ENCODE data around the gene FAAP20.

Gene FAAP20

DNA sequence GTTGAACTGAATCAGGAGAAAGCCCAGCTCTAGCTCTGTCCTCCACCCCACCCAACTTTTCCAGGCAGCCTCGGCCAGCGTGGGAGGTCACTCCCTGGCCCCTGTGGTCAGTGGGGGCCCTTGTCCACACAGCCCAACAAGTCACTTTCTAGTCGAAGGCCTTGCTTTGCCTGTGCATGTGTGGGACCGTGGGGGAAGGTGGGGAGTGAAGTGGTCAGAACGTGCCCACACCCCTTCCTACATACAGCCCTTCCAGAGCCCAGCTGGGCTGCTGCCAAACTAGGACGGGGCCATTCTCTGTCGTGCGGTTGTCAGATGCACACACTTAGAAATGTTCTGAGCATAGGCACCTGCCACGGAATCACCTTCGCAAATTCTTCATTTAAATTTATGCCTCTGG lies 18.0 kb downstream of the FAAP20 start:
- no peak for DNase-seq

DNA sequence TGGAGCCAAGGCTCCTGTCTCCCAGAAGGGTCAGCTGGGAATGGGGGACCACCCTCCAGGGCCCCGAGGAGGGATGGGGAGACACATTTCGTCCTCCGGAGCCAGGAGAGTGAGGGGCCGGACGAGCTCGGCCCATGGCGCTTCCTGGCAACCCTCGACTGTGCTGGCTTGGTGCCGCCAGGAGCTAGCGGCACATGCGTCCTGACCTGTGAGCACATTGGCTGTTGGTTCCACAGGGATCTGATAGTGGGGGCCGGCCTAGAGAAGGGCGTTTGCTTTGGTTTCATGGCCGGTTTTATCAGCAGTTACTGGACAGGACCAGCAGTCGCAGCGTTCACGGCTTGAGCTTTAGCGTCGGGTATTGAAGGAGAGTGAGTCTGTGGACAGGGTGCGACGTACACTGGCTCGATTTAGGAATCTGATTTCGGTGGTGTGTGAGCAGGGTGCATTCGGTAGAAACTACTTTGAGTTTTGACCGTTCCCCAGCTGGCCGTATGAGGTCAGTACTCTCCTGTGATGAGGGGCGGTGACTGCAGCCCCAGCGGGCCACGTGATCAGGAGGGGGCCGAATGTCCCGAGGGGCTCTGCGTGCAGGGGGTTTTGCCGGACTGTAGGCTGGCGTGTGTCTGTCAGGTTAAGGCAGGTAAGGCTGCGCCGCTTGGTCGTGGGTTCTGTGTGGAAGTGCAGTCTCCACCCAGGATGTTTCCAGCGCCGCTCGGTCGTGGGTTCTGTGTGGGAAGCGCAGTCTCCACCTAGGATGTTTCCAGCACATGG lies 18.7 kb downstream of the FAAP20 start:
- no peak for DNase-seq

- DNase-seq: no peak
Measured at GRCh38 chr1:2175055-2175414, 19.5 kb downstream of the FAAP20 start.

DNA sequence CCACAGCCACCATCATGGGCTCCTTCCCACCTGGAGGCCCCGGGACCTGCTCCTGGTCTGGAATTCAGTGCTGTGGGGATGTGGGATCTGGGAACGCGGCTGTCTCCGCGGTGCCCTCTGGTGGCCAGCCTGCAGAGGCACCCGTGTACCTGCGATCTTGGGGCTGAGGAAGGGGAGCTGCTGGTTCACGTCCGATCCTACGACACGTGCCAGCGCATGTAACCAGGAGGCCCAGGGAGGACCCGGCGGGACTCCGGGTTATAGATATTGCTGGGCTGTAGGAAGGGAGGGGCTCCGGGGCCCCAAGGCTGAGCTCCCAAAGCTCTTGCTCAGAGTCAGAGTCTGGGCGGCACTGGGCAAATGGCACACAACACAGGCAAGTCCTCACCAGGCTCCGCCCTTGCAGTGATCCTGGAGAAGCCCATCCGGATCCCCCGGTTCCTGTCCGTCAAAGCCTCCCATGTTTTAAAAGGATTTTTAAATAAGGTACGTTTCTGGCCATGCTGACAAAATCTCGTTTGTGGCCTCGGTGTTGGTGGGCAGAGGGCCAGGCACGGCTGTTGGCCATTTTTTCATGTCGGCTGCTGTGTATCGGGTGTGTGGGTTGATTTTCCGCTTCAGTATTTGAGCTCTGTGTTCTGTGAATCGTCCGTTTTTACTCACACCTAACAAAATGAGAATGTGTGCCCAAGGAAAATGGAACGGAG lies 20.1 kb downstream of the FAAP20 start:
- DNase-seq: peak; percentile 40

- no peak for DNase-seq
Measured at GRCh38 chr1:2173546-2174347, 20.8 kb downstream of the FAAP20 start.

GRCh38 chr1:2172551-2173146 lies 21.9 kb downstream of the FAAP20 start:
- no peak for DNase-seq

- no peak for DNase-seq
Measured at GRCh38 chr1:2172012-2172411, 22.6 kb downstream of the FAAP20 start.

- no peak for DNase-seq
Measured at GRCh38 chr1:2170211-2170610, 24.4 kb downstream of the FAAP20 start.

DNA sequence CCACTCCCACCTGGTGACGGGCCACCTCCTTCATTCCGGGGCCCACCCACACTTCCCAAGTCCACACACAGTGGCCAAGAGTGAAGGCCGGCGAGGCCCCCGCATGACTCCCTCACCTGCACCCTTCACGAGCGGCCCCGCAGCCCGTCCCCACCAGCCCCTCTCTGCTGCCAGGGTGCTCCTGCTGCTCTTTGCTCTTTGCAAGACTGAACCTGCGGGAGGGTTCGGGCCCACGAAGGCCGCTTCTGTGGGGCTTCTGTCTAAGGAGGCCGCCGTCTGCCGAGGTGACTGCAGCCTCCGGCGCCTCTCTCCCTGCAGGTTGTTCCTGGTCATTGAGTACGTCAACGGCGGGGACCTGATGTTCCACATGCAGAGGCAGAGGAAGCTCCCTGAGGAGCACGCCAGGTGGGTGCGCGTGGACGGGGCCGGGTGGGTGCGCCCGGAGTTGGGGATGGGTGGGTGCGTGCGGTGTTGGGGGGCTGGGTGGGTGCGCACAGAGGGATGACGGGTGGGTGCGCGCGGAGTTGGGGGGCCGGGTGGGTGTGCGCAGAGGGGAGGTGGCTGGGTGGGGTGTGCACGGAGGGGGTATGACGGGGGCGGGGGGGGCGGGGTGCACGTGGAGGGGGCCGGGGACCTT lies 25.3 kb downstream of the FAAP20 start:
- no peak for DNase-seq

- no peak for DNase-seq
Measured at GRCh38 chr1:2168535-2168934, 26.0 kb downstream of the FAAP20 start.

DNA sequence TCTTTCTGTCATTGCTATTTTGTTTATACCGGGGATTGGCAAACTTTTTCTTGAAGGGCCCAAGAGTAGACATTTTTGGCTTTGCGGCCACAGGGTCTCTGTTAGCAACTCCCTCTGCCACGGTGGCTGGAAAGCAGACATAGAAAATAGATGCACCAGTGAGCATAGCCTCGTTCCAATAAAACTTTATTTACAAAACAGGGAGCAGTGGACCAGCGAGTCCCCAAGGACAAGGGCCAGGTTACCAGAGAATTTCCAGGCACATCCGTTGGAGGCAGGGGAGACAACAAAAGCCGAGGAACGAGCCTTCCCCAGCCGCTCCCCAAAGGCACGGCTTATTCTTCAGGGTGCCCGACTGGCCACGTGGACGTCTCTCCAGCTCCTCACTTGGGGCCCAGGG lies 26.5 kb downstream of the FAAP20 start:
- no peak for DNase-seq

GRCh38 chr1:2166695-2167094 lies 27.9 kb downstream of the FAAP20 start:
- DNase-seq: no peak

DNA sequence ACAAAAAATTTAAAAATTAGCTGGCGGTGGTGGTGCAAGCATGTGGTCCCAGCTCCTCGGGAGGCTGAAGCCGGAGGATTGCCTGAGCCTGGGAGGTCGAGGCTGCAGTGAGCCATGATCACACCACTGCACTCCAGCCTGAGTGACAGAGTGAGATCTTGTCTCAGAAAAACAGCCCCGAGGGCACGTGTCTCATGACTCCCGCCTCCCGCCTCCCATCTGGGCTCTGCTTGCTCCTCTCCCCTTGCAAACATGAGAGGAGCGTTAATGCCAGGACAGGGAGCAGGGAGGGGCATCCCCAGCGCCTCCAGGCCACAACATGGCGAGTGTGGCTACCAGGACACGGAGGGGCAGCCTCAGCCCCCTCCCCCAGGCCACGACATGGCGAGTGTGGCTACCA lies 28.3 kb downstream of the FAAP20 start:
- DNase-seq: no peak

- DNase-seq: no peak
Measured at GRCh38 chr1:2165646-2166045, 28.9 kb downstream of the FAAP20 start.

DNA sequence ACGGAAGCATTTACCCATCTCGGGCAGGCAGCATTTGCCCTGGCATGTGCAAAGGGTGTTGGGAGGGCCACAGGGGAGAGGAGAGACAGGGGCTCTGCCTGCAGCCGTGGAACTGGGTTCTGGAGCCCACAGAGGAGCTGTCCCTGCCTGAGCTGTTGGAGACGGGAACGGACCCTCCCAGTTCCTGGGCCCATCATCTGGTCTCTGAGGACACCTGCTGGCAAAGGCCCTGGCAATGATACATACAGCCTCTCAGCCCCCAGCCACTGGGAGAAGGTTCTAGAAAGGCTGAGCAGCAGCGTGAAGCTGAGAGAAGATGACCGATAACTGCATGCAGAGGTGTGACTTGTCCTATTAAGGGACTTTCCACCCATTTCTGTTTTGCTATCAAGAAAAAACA lies 31.4 kb downstream of the FAAP20 start:
- DNase-seq: no peak

DNA sequence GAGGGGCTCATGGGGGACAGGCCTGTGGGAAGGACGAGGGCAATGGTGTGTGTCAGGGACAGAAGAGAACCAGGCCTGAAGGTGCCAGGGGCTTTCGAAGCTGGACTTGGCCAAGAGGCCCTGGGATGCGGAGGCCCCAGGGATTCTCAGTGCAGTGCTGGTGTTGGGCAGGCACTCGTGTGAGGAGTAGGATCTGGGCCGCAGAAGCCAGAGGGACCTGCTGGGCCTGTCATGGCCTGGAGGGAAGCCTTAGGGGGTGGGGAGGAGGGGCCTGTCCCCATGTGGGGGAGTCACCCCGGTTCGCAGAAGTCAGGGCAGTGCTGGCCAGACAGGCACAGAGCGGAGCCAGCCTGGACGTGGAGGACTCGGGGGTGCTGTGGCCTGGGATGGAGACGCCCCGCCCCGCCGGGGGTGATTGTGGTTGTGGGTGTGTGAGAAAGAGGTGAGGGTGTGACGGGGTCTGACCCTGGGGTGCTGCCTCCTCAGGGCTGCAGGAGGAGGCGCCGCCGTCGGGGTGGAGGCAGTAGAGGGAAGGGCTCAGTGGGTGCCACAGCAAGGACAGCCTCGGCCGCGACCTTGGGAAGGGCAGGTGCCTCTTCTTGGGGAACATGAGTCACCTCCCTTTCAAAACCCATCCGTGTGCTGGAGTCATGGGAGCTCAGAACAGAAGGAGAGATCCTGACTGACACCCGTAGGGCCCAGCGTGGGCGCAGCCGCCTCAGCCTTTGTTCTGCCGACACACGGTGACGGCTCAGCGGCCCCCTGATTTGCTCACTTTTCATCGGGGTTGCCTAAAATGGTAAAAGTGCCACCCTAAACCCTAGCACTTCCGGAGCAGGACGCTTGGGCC lies 33.9 kb downstream of the FAAP20 start:
- no peak for DNase-seq

- DNase-seq: no peak
Measured at GRCh38 chr1:2159124-2159523, 35.4 kb downstream of the FAAP20 start.

GRCh38 chr1:2158272-2158671 lies 36.3 kb downstream of the FAAP20 start:
- no peak for DNase-seq

- no peak for DNase-seq
Measured at GRCh38 chr1:2157856-2158255, 36.7 kb downstream of the FAAP20 start.

GRCh38 chr1:2156866-2157265 lies 37.7 kb downstream of the FAAP20 start:
- DNase-seq: no peak

DNA sequence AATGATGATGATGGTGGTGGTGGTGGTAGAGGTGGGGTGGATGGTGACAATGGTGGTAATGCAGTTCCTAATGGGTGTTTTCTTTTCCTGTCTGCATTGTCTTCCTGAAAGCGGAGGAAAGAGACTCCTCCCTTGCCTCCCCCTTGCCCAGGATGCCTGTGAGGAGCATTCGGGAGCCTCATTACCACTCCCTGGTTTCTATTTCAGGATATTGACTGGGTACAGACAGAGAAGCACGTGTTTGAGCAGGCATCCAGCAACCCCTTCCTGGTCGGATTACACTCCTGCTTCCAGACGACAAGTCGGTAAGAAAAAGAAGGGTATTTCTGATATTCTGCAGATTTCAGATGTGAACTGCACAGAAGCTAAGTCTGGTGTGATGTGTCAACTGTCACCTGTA lies 38.8 kb downstream of the FAAP20 start:
- DNase-seq: no peak

- no peak for DNase-seq
Measured at GRCh38 chr1:2155147-2155598, 39.4 kb downstream of the FAAP20 start.

Data from activated naive CD4-positive, alpha-beta T cell treated with anti-CD3 and anti-CD28 coated beads, Interleukin-2, amount 50 U/mL, for 16 hours (primary cell).